Measurements from ENCODE around the gene CD247.

The CD247 gene

GRCh38 chr1:167518331-167518700, at the start of gene CD247:
Gene CD247, minus strand, starts transcription at chr1:167518529. Its CDS starts 64 bp downstream, at chr1:167518465.
- TF ChIP-seq ZNF274 (IDR thresholded peaks at IDR 0.05; ENCODE audit: low read depth, low read length) (no peak), SUZ12 (IDR thresholded peaks at IDR 0.05; ENCODE audit: extremely low read depth, insufficient read depth, insufficient read length) (no peak), YY1 (IDR thresholded peaks at IDR 0.05; ENCODE audit: insufficient read depth, insufficient read length) (no peak)
- Histone ChIP-seq H3K9ac (ENCODE audit: insufficient read length, low read depth) (no peak within 1 kb of the TSS), H3K9me3 (ENCODE audit: insufficient read depth, low read length) (no peaks in the 10 kb centered on the region), H3K4me1 (ENCODE audit: insufficient read depth, insufficient read length) (peaks cover 8% of the 10 kb centered on the region), H3K27me3 (ENCODE audit: insufficient read depth, insufficient read length) (no peaks in the 10 kb centered on the region), H3K4me3 (ENCODE audit: insufficient read length, low read depth) (no peak within 1 kb of the TSS), H3K36me3 (ENCODE audit: insufficient read depth, insufficient read length, low read length) (no peaks in the 10 kb centered on the region)
- no peak for DNase-seq (ENCODE audit: low read depth, low spot score)

GRCh38 chr1:167567663-167568062, 49.3 kb upstream of the CD247 start:
- H3K9me3 ChIP-seq (ENCODE audit: insufficient read depth, low read length): peaks cover 3% of the 10 kb centered on the region; the same call in 1 of the 2 replicates
- no peak overlapping the region for H3K9ac ChIP-seq (ENCODE audit: insufficient read length, low read depth)
- H3K27me3 ChIP-seq (ENCODE audit: insufficient read depth, insufficient read length): no peaks in the 10 kb centered on the region
- no peak overlapping the region for H3K4me3 ChIP-seq (ENCODE audit: insufficient read length, low read depth)
- H3K36me3 ChIP-seq (ENCODE audit: insufficient read depth, insufficient read length, low read length): no peaks in the 10 kb centered on the region
- DNase-seq (ENCODE audit: low read depth, low spot score): no peak
- H3K4me1 ChIP-seq (ENCODE audit: insufficient read depth, insufficient read length): peaks cover 4% of the 10 kb centered on the region
- TF ChIP-seq YY1 (IDR thresholded peaks at IDR 0.05; ENCODE audit: insufficient read depth, insufficient read length) (no peak), ZNF274 (IDR thresholded peaks at IDR 0.05; ENCODE audit: low read depth, low read length) (no peak), SUZ12 (IDR thresholded peaks at IDR 0.05; ENCODE audit: extremely low read depth, insufficient read depth, insufficient read length) (no peak)

- Histone ChIP-seq H3K9me3 (ENCODE audit: insufficient read depth, low read length) (no peaks in the 10 kb centered on the region), H3K36me3 (ENCODE audit: insufficient read depth, insufficient read length, low read length) (no peaks in the 10 kb centered on the region), H3K4me3 (ENCODE audit: insufficient read length, low read depth) (no peak overlapping the region), H3K27me3 (ENCODE audit: insufficient read depth, insufficient read length) (no peaks in the 10 kb centered on the region), H3K9ac (ENCODE audit: insufficient read length, low read depth) (no peak overlapping the region), H3K4me1 (ENCODE audit: insufficient read depth, insufficient read length) (peaks cover 4% of the 10 kb centered on the region)
- no peak for DNase-seq (ENCODE audit: low read depth, low spot score)
- no peak for TF ChIP-seq ZNF274 (IDR thresholded peaks at IDR 0.05; ENCODE audit: low read depth, low read length)
- no peak for TF ChIP-seq YY1 (IDR thresholded peaks at IDR 0.05; ENCODE audit: insufficient read depth, insufficient read length)
- TF ChIP-seq SUZ12 (IDR thresholded peaks at IDR 0.05; ENCODE audit: extremely low read depth, insufficient read depth, insufficient read length): no peak
Measured at GRCh38 chr1:167566766-167567165, 48.4 kb upstream of the CD247 start.

GRCh38 chr1:167565922-167566321, 47.6 kb upstream of the CD247 start:
- Histone ChIP-seq H3K4me1 (ENCODE audit: insufficient read depth, insufficient read length) (peaks cover 4% of the 10 kb centered on the region), H3K4me3 (ENCODE audit: insufficient read length, low read depth) (no peak overlapping the region), H3K36me3 (ENCODE audit: insufficient read depth, insufficient read length, low read length) (no peaks in the 10 kb centered on the region), H3K9me3 (ENCODE audit: insufficient read depth, low read length) (no peaks in the 10 kb centered on the region), H3K9ac (ENCODE audit: insufficient read length, low read depth) (no peak overlapping the region), H3K27me3 (ENCODE audit: insufficient read depth, insufficient read length) (no peaks in the 10 kb centered on the region)
- no peak for TF ChIP-seq SUZ12 (IDR thresholded peaks at IDR 0.05; ENCODE audit: extremely low read depth, insufficient read depth, insufficient read length)
- TF ChIP-seq YY1 (IDR thresholded peaks at IDR 0.05; ENCODE audit: insufficient read depth, insufficient read length): no peak
- no peak for TF ChIP-seq ZNF274 (IDR thresholded peaks at IDR 0.05; ENCODE audit: low read depth, low read length)
- DNase-seq (ENCODE audit: low read depth, low spot score): no peak

DNA sequence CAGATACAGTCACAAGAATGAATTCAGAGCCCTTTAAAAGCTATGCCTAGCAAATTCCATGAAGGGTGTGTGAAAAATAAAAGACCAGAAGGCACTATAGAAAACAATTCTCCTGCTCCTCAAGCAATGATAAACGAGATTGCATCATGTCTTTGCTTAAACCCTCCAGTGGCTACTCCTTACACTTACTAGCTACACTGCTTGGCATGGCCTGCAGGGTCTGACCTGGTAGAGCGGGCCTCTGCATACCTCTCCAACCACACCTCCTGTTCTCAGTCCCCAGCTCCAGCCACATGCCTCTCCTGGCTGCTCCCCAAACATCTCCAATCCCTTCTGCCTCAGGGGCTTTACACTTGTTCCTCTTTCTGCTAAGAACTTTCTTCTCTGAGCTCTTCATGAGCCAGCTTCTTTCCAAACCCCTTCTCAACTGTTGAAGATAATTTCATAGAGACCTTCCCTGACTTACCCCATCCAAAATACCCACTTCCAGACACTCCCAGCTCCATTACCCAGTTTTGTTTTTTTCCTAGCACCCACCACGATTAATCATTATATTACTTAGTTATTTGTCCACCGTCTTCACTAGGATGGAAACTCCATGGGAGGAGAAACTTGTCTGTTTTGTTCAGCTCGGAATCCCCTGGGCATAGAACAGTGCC, 46.4 kb upstream of the CD247 start:
- no peak for DNase-seq (ENCODE audit: low read depth, low spot score)
- no peaks in the 10 kb centered on the region for H3K9me3 ChIP-seq (ENCODE audit: insufficient read depth, low read length)
- H3K36me3 ChIP-seq (ENCODE audit: insufficient read depth, insufficient read length, low read length): no peaks in the 10 kb centered on the region
- no peaks in the 10 kb centered on the region for H3K27me3 ChIP-seq (ENCODE audit: insufficient read depth, insufficient read length)
- no peak overlapping the region for H3K9ac ChIP-seq (ENCODE audit: insufficient read length, low read depth)
- H3K4me3 ChIP-seq (ENCODE audit: insufficient read length, low read depth): no peak overlapping the region
- H3K4me1 ChIP-seq (ENCODE audit: insufficient read depth, insufficient read length): peaks cover 4% of the 10 kb centered on the region
- TF ChIP-seq SUZ12 (IDR thresholded peaks at IDR 0.05; ENCODE audit: extremely low read depth, insufficient read depth, insufficient read length) (no peak), ZNF274 (IDR thresholded peaks at IDR 0.05; ENCODE audit: low read depth, low read length) (no peak), YY1 (IDR thresholded peaks at IDR 0.05; ENCODE audit: insufficient read depth, insufficient read length) (no peak)

GRCh38 chr1:167563579-167564246, 45.4 kb upstream of the CD247 start:
- no peaks in the 10 kb centered on the region for H3K36me3 ChIP-seq (ENCODE audit: insufficient read depth, insufficient read length, low read length)
- H3K4me1 ChIP-seq (ENCODE audit: insufficient read depth, insufficient read length): peaks cover 4% of the 10 kb centered on the region
- H3K9me3 ChIP-seq (ENCODE audit: insufficient read depth, low read length): no peaks in the 10 kb centered on the region
- H3K27me3 ChIP-seq (ENCODE audit: insufficient read depth, insufficient read length): no peaks in the 10 kb centered on the region
- no peak overlapping the region for H3K4me3 ChIP-seq (ENCODE audit: insufficient read length, low read depth)
- no peak overlapping the region for H3K9ac ChIP-seq (ENCODE audit: insufficient read length, low read depth)
- no peak for DNase-seq (ENCODE audit: low read depth, low spot score)
- no peak for TF ChIP-seq YY1 (IDR thresholded peaks at IDR 0.05; ENCODE audit: insufficient read depth, insufficient read length)

GRCh38 chr1:167562702-167563101, 44.4 kb upstream of the CD247 start:
- TF ChIP-seq ZNF274 (IDR thresholded peaks at IDR 0.05; ENCODE audit: low read depth, low read length) (no peak), YY1 (IDR thresholded peaks at IDR 0.05; ENCODE audit: insufficient read depth, insufficient read length) (no peak), SUZ12 (IDR thresholded peaks at IDR 0.05; ENCODE audit: extremely low read depth, insufficient read depth, insufficient read length) (no peak)
- no peak for DNase-seq (ENCODE audit: low read depth, low spot score)
- H3K9me3 ChIP-seq (ENCODE audit: insufficient read depth, low read length): no peaks in the 10 kb centered on the region
- no peaks in the 10 kb centered on the region for H3K27me3 ChIP-seq (ENCODE audit: insufficient read depth, insufficient read length)
- no peaks in the 10 kb centered on the region for H3K36me3 ChIP-seq (ENCODE audit: insufficient read depth, insufficient read length, low read length)
- no peak overlapping the region for H3K9ac ChIP-seq (ENCODE audit: insufficient read length, low read depth)
- no peak overlapping the region for H3K4me3 ChIP-seq (ENCODE audit: insufficient read length, low read depth)
- peaks cover 4% of the 10 kb centered on the region for H3K4me1 ChIP-seq (ENCODE audit: insufficient read depth, insufficient read length)
